A549 (cell line): ENCODE results near the gene KCNJ9.

Experiments
- BHLHE40 ChIP-seq: IDR thresholded peaks from 2 replicates; pipeline ENCODE4 v1.6.1; 2012; ENCODE audit warnings: low read depth, low read length, inconsistent platforms
- CBX8 ChIP-seq: fragments of 200-600 bp; sonication (generic); IDR thresholded peaks from 2 replicates; pipeline ENCODE4 v1.6.1; 2016
- CEBPB ChIP-seq, 2 experiments: fragments of >200 bp in 1 of 2; sonication (Bioruptor Twin) in 1 of 2; formaldehyde crosslinking in 1 of 2; IDR thresholded peaks; 2 replicates each; pipeline ENCODE4 v1.6.1; 2012 to 2016
- CTCF ChIP-seq: fragments of >200 bp; sonication (Bioruptor Twin); formaldehyde crosslinking; IDR thresholded peaks from 3 replicates; pipeline ENCODE4 v1.5.1; 2016
- ELK1 ChIP-seq: fragments of 150-350 bp; IDR thresholded peaks from 2 replicates; pipeline ENCODE4 v1.6.1; 2014; ENCODE audit warnings: low read depth, mild to moderate bottlenecking, low read length
- EP300 ChIP-seq, 2 experiments: fragments of >200 bp; sonication (Bioruptor Twin); formaldehyde crosslinking; IDR thresholded peaks; 2 replicates in 1 of 2; 3 replicates in 1 of 2; pipeline ENCODE4 v1.6.1; 2016 to 2017
- ESRRA ChIP-seq: fragments of 150-350 bp; IDR thresholded peaks from 2 replicates; pipeline ENCODE4 v1.6.1; 2014; ENCODE audit warnings: mild to moderate bottlenecking, low read length, borderline replicate concordance
- POLR2A ChIP-seq: IDR thresholded peaks from 2 replicates; pipeline ENCODE4 v1.6.1; 2012; ENCODE audit warnings: mild to moderate bottlenecking, low read length
- RAD21 ChIP-seq, 2 experiments: fragments of >200 bp in 1 of 2; sonication (Bioruptor Twin) in 1 of 2; formaldehyde crosslinking in 1 of 2; IDR thresholded peaks in 1 of 2; conservative IDR thresholded peaks in 1 of 2; 2 replicates in 1 of 2; 3 replicates in 1 of 2; pipeline ENCODE4 v1.6.1; 2012 to 2018; ENCODE audit warnings: inconsistent platforms in 1 of 2
- USF2 ChIP-seq: fragments of 450-650 bp; IDR thresholded peaks from 2 replicates; pipeline ENCODE4 v1.6.1; 2014; ENCODE audit warnings: antibody characterized with exemption
- TF ChIP-seq, protein P1 (sequence below): IDR thresholded peaks from 2 replicates; pipeline ENCODE4 v1.6.1; 2012

DNA sequence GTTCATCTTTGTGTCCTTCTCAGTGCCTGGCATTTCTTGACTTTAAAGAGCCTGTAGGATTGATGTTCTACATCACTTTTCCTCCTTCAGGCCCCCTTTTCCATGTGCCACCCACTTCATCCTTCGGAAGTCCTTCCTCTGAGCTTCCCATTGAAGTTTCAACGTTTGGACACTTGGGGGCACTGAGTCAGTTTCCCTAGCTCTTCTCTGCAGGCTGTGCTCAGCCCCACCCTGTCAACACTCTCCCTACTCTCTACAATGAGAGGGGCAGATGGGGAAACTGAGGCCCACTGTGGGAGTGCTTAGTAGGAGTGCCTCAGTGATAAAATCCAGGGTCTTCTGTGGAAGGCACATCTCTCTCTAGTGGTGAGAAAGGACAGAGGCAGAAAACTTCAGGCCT, 23.3 kb upstream of the KCNJ9 start:
- TF ChIP-seq CTCF = peak; percentile 23; the same call in 1 of the 3 replicates
- no peak for TF ChIP-seq BHLHE40
- TF ChIP-seq POLR2A = no peak
- TF ChIP-seq CEBPB (IDR thresholded peaks at IDR 0.05) = no peak
- TF ChIP-seq ESRRA = no peak
- no peak for TF ChIP-seq USF2
- TF ChIP-seq ELK1 = no peak
- TF ChIP-seq CBX8 = no peak
- TF ChIP-seq, protein P1, sequence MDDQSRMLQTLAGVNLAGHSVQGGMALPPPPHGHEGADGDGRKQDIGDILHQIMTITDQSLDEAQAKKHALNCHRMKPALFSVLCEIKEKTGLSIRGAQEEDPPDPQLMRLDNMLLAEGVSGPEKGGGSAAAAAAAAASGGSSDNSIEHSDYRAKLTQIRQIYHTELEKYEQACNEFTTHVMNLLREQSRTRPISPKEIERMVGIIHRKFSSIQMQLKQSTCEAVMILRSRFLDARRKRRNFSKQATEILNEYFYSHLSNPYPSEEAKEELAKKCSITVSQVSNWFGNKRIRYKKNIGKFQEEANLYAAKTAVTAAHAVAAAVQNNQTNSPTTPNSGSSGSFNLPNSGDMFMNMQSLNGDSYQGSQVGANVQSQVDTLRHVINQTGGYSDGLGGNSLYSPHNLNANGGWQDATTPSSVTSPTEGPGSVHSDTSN = no peak
- no peak; a peak in 1 of 5 replicates for TF ChIP-seq RAD21 (conservative IDR thresholded peaks at IDR 0.05 in 1 of 2, IDR thresholded peaks at IDR 0.05 in 1 of 2)
- TF ChIP-seq EP300 (IDR thresholded peaks at IDR 0.05) = no peak
